HepG2 (cell line): ENCODE data around the gene DGAT2. TPM values are rescaled to one million over a fixed set of nuclear protein-coding genes. Genes with fewer than 3 reads are reported as not detected.

ENCODE experiments used
- BORCS8-MEF2B ChIP-seq: sonication (generic); formaldehyde crosslinking; IDR thresholded peaks from 2 replicates; pipeline ENCODE4 v1.8.0; 2022; ENCODE audit warnings: mild to moderate bottlenecking, missing genetic modification reagents
- DMTF1 ChIP-seq: sonication (generic); formaldehyde crosslinking; IDR thresholded peaks from 2 replicates; pipeline ENCODE4 v1.4.0; 2020; ENCODE audit warnings: mild to moderate bottlenecking, missing genetic modification reagents
- DNMT3B ChIP-seq: conservative IDR thresholded peaks from 2 replicates; pipeline ENCODE4 v1.6.1; 2016; ENCODE audit warnings: missing biosample characterization, control low read depth
- ELF3 ChIP-seq: IDR thresholded peaks from 2 replicates; pipeline ENCODE4 v1.6.1; 2016; ENCODE audit warnings: missing genetic modification reagents, missing compliant biosample characterization
- HDAC2 ChIP-seq: sonication (generic); formaldehyde crosslinking; IDR thresholded peaks from 2 replicates; pipeline ENCODE4 v1.4.0; 2020; ENCODE audit warnings: missing genetic modification reagents
- HMGXB4 ChIP-seq, 2 experiments: sonication (generic) in 1 of 2; formaldehyde crosslinking in 1 of 2; IDR thresholded peaks; 2 replicates each; pipeline versions ENCODE4 v1.4.0 to v1.6.1; 2018 to 2020; ENCODE audit warnings: missing genetic modification reagents in 2 of 2, borderline replicate concordance in 1 of 2, low read depth in 1 of 2, mild to moderate bottlenecking in 1 of 2, missing biosample characterization in 1 of 2
- POGZ ChIP-seq: sonication (generic); formaldehyde crosslinking; IDR thresholded peaks from 2 replicates; pipeline ENCODE4 v1.4.0; 2020; ENCODE audit warnings: mild to moderate bottlenecking, missing genetic modification reagents
- POLR2AphosphoS2 ChIP-seq: IDR thresholded peaks from 2 replicates; pipeline ENCODE4 v1.6.1; 2011; ENCODE audit warnings: low read depth, low read length, improper control_type of control experiment
- PRMT3 ChIP-seq: sonication (generic); formaldehyde crosslinking; IDR thresholded peaks from 2 replicates; pipeline ENCODE4 v1.8.1; 2022; ENCODE audit warnings: low read depth, mild to moderate bottlenecking, moderate library complexity, missing genetic modification reagents, borderline replicate concordance
- RORA ChIP-seq: sonication (generic); formaldehyde crosslinking; IDR thresholded peaks from 2 replicates; pipeline ENCODE4 v1.5.0; 2020; ENCODE audit warnings: mild to moderate bottlenecking, missing genetic modification reagents, moderate library complexity
- RXRB ChIP-seq: IDR thresholded peaks from 2 replicates; pipeline ENCODE4 v1.6.1; 2016; ENCODE audit warnings: borderline replicate concordance, missing genetic modification reagents, missing compliant biosample characterization
- THAP9 ChIP-seq: sonication (generic); formaldehyde crosslinking; IDR thresholded peaks from 2 replicates; pipeline ENCODE4; 2020; ENCODE audit warnings: missing genetic modification reagents, mild to moderate bottlenecking, borderline replicate concordance
- TOE1 ChIP-seq: sonication (generic); formaldehyde crosslinking; IDR thresholded peaks from 2 replicates; pipeline ENCODE4 v1.4.0; 2020; ENCODE audit warnings: mild to moderate bottlenecking, missing genetic modification reagents
- ZBTB1 ChIP-seq: sonication (generic); formaldehyde crosslinking; IDR thresholded peaks from 2 replicates; pipeline ENCODE4 v1.4.0; 2020; ENCODE audit warnings: missing genetic modification reagents, borderline replicate concordance
- ZFY ChIP-seq: sonication (generic); formaldehyde crosslinking; IDR thresholded peaks from 2 replicates; pipeline ENCODE4 v1.4.0; 2020; ENCODE audit warnings: missing genetic modification reagents
- ZMYM3 ChIP-seq: sonication (generic); formaldehyde crosslinking; IDR thresholded peaks from 2 replicates; pipeline ENCODE4 v1.5.1; 2020; ENCODE audit warnings: mild to moderate bottlenecking, missing genetic modification reagents
- ZNF235 ChIP-seq: sonication (generic); formaldehyde crosslinking; IDR thresholded peaks from 2 replicates; pipeline ENCODE4 v1.8.1; 2023; ENCODE audit warnings: mild to moderate bottlenecking, missing genetic modification reagents, borderline replicate concordance
- ZNF263 ChIP-seq: sonication (generic); formaldehyde crosslinking; IDR thresholded peaks from 2 replicates; pipeline ENCODE4 v1.4.0; 2020; ENCODE audit warnings: missing genetic modification reagents
- ZNF432 ChIP-seq: sonication (generic); formaldehyde crosslinking; IDR thresholded peaks from 2 replicates; pipeline ENCODE4 v1.5.0; 2020; ENCODE audit warnings: missing genetic modification reagents, mild to moderate bottlenecking, borderline replicate concordance
- ZNF644 ChIP-seq: IDR thresholded peaks from 2 replicates; pipeline ENCODE4 v1.6.1; 2016; ENCODE audit warnings: low read depth
- ZNF746 ChIP-seq: sonication (generic); formaldehyde crosslinking; IDR thresholded peaks from 2 replicates; pipeline ENCODE4 v1.8.0; 2022; ENCODE audit warnings: mild to moderate bottlenecking, missing genetic modification reagents
- ZNF75D ChIP-seq: sonication (generic); formaldehyde crosslinking; IDR thresholded peaks from 2 replicates; pipeline ENCODE4 v1.8.1; 2023; ENCODE audit warnings: missing genetic modification reagents, mild to moderate bottlenecking, borderline replicate concordance
- polyA plus RNA-seq, 8 experiments: library from polyadenylated mRNA; depleted of rRNA in 3 of 8; stranded (reverse) in 7 of 8; unstranded in 1 of 8; fragments of >200 nt; fragmentation: Illumina TruSeq in 4 of 8; extraction: Trizol in 4 of 8; gene quantifications; 2 replicates each; pipeline versions ENCODE4 v1.2.1 to v1.2.3, GENCODE V29; 2011 to 2016; ENCODE audit warnings: low read depth in 4 of 8, missing spikeins in 1 of 8, mixed read lengths in 1 of 8; ENCODE audit not compliant: insufficient read depth in 1 of 8
- total RNA-seq, 5 experiments: library from RNA; depleted of rRNA; stranded (reverse); fragments of >200 nt; fragmentation: Illumina TruSeq; extraction: Trizol; gene quantifications; 2 replicates each; pipeline ENCODE4 v1.2.3, GENCODE V29; 2016; ENCODE audit warnings: low read depth in 1 of 5

The DGAT2 gene
- total and polyA plus RNA-seq, 2 of the 13 experiments (the other 11 are each of a cell fraction or from before 2014, with no cell fraction given): 39.0 to 65.6 TPM

- no peak for TF ChIP-seq THAP9 (CRISPR knock-in tag)
- peak; percentile 39; the same call in 1 of the 2 replicates for TF ChIP-seq RXRB (CRISPR knock-in tag)
- peak; percentile 63 for TF ChIP-seq ZNF263 (CRISPR knock-in tag)
- TF ChIP-seq RORA (CRISPR knock-in tag): no peak
- TF ChIP-seq ZNF235 (CRISPR knock-in tag): no peak
- no peak for TF ChIP-seq POLR2AphosphoS2
- TF ChIP-seq ELF3 (CRISPR knock-in tag): peak; percentile 74
- TF ChIP-seq DMTF1 (CRISPR knock-in tag): no peak
- TF ChIP-seq ZNF644 (CRISPR knock-in tag): no peak
- TF ChIP-seq ZNF746: no peak; the same call in 1 of the 2 replicates
- no peak for TF ChIP-seq DNMT3B (CRISPR knock-in tag)
- no peak for TF ChIP-seq ZFY (CRISPR knock-in tag)
- no peak for TF ChIP-seq TOE1 (CRISPR knock-in tag)
- peak in 1 of 2 experiments; percentile 43; a peak in 1 of 4 replicates for TF ChIP-seq HMGXB4 (CRISPR knock-in tag; IDR thresholded peaks at IDR 0.05; ENCODE audit: borderline replicate concordance in 1 of 2, low read depth in 1 of 2)
- TF ChIP-seq ZMYM3 (CRISPR knock-in tag): no peak; the same call in 1 of the 2 replicates
- no peak for TF ChIP-seq PRMT3 (CRISPR knock-in tag)
- TF ChIP-seq POGZ (CRISPR knock-in tag): no peak
- TF ChIP-seq ZNF432: no peak
- 0 out of 2 replicates have a peak, but pooled peaks have one; percentile 14 for TF ChIP-seq HDAC2 (CRISPR knock-in tag)
- TF ChIP-seq BORCS8-MEF2B (CRISPR knock-in tag): no peak
- TF ChIP-seq ZBTB1 (CRISPR knock-in tag): no peak
- TF ChIP-seq ZNF75D (CRISPR knock-in tag): no peak
These were observed 33.9 kb upstream of the DGAT2 start (continued) for GRCh38 chr11:75734491-75735180.
